GM13977 (cell line): Measurements from ENCODE around the gene STK11.
"Not testable (repeated sequence)": the region's sequence is repeated elsewhere in the genome, so short reads cannot be mapped to it uniquely, and the experiment has no call there.

Source experiments
- DNase-seq: peaks from one replicate; pipeline ENCODE4 v3.0.0; 2012; ENCODE audit warnings: low spot score
- CTCF ChIP-seq: IDR thresholded peaks from 2 replicates; pipeline ENCODE4 v1.5.1; 2012; ENCODE audit warnings: mild to moderate bottlenecking, control low read depth; ENCODE audit not compliant: insufficient read depth; ENCODE audit errors: extremely low read depth, missing control alignments
- in situ Hi-C: fragments of 300-500 bp; cut with MboI; formaldehyde crosslinking; loops from one replicate; pipeline ENCODE4 v1.12.0; 2022; ENCODE audit warnings: low sequenced_read_pairs, low pct_unique_long_range_greater_than_20kb, mixed read lengths, inconsistent platforms; ENCODE audit not compliant: unreplicated experiment

Gene STK11

GRCh38 chr19:1199531-1199930 lies 6.0 kb upstream of the STK11 start:
- DNase-seq = no peak
- TF ChIP-seq CTCF = no peak
- in situ Hi-C loops = loop anchor here (10.0 kb wide), 1 partner anchor 85 kb away; no protein-coding TSS in a partner anchor

GRCh38 chr19:1200614-1201013 lies 5.0 kb upstream of the STK11 start:
- in situ Hi-C loops, DNase-seq: not testable (repeated sequence)

- no peak for DNase-seq
- in situ Hi-C loops = no loop called here
- TF ChIP-seq CTCF = no peak
Measured at GRCh38 chr19:1206150-1206863, 729 bp downstream of the STK11 start.

GRCh38 chr19:1206864-1207450 lies 1.4 kb downstream of the STK11 start:
- in situ Hi-C loops = no loop called here
- no peak for TF ChIP-seq CTCF
- no peak for DNase-seq

- DNase-seq = not testable (repeated sequence)
Measured at GRCh38 chr19:1208830-1209229, 3.3 kb downstream of the STK11 start.

GRCh38 chr19:1210227-1210538 lies 4.6 kb downstream of the STK11 start:
- TF ChIP-seq CTCF = no peak
- no peak for DNase-seq
- in situ Hi-C loops = no loop called here

More at GRCh38 chr19:1208830-1209229, 3.3 kb downstream of the STK11 start:
- in situ Hi-C loops = not testable (repeated sequence)

- in situ Hi-C loops = no loop called here
- DNase-seq = no peak
Measured at GRCh38 chr19:1211494-1212234, 6.1 kb downstream of the STK11 start.

More at GRCh38 chr19:1211494-1212234, 6.1 kb downstream of the STK11 start:
- no peak for TF ChIP-seq CTCF
